Mesenchymal stem cell (in vitro differentiated cells and primary cell): ENCODE data around the gene ERGIC1.

ENCODE experiments used
- DNase-seq: peaks from one replicate; pipeline ENCODE4 v3.0.0-alpha.2; 2013
- H2AFZ ChIP-seq: one replicate; pipeline ENCODE4 v1.6.1; 2013; ENCODE audit warnings: low read depth, mild to moderate bottlenecking, control low read depth, inconsistent platforms, low read length, moderate library complexity
- H2AK5ac ChIP-seq: 2 replicates; pipeline ENCODE4 v1.6.1; 2013; ENCODE audit warnings: low read length, moderate library complexity, mild to moderate bottlenecking, inconsistent platforms; ENCODE audit not compliant: severe bottlenecking
- H2BK120ac ChIP-seq: one replicate; pipeline ENCODE4 v1.6.1; 2013; ENCODE audit warnings: low read depth, mild to moderate bottlenecking, inconsistent platforms, low read length, moderate library complexity
- H2BK12ac ChIP-seq, 2 experiments: one replicate each; pipeline ENCODE4 v1.6.1; 2013; ENCODE audit warnings: inconsistent platforms in 2 of 2, low read length in 2 of 2, mild to moderate bottlenecking in 2 of 2, moderate library complexity in 2 of 2, control low read depth in 1 of 2
- H2BK15ac ChIP-seq: one replicate; pipeline ENCODE4 v1.6.1; 2013; ENCODE audit warnings: mild to moderate bottlenecking, low read depth, inconsistent platforms; ENCODE audit not compliant: poor library complexity, severe bottlenecking
- H2BK5ac ChIP-seq: 2 replicates; pipeline ENCODE4 v1.6.1; 2013; ENCODE audit warnings: low read depth, mild to moderate bottlenecking, low read length, control low read depth, inconsistent platforms; ENCODE audit not compliant: poor library complexity, severe bottlenecking
- H3K14ac ChIP-seq, 2 experiments: one replicate each; pipeline ENCODE4 v1.6.1; 2013; ENCODE audit warnings: inconsistent platforms in 2 of 2, low read length in 2 of 2, control low read depth in 1 of 2, mild to moderate bottlenecking in 1 of 2, moderate library complexity in 1 of 2
- H3K18ac ChIP-seq, 2 experiments: one replicate each; pipeline ENCODE4 v1.6.1; 2013; ENCODE audit warnings: inconsistent platforms in 2 of 2, low read length in 2 of 2, control low read depth in 1 of 2, low read depth in 1 of 2, mild to moderate bottlenecking in 1 of 2
- H3K23ac ChIP-seq, 2 experiments: one replicate each; pipeline ENCODE4 v1.6.1; 2013; ENCODE audit warnings: inconsistent platforms in 2 of 2, low read length in 2 of 2, mild to moderate bottlenecking in 2 of 2, moderate library complexity in 2 of 2, control low read depth in 1 of 2
- H3K27ac ChIP-seq: 2 replicates; pipeline ENCODE4 v1.5.1; 2013; ENCODE audit warnings: mild to moderate bottlenecking, moderate library complexity, low read length, control low read depth, inconsistent platforms; ENCODE audit not compliant: poor library complexity, severe bottlenecking
- H3K27me3 ChIP-seq, 2 experiments: 2 replicates each; pipeline versions ENCODE4 v1.6.1 to v1.7.0; 2013; ENCODE audit warnings: low read length in 2 of 2, mild to moderate bottlenecking in 2 of 2, moderate library complexity in 2 of 2, control low read depth in 1 of 2, inconsistent platforms in 1 of 2; ENCODE audit not compliant: control insufficient read depth in 1 of 2, insufficient read depth in 1 of 2
- H3K36me3 ChIP-seq, 2 experiments: 2 replicates each; pipeline versions ENCODE4 v1.6.1 to v1.7.0; 2013; ENCODE audit warnings: low read length in 2 of 2, control low read depth in 1 of 2, inconsistent platforms in 1 of 2, low read depth in 1 of 2, mild to moderate bottlenecking in 1 of 2; ENCODE audit not compliant: insufficient read depth in 2 of 2, control insufficient read depth in 1 of 2
- H3K4ac ChIP-seq, 2 experiments: one replicate each; pipeline ENCODE4 v1.6.1; 2013; ENCODE audit warnings: inconsistent platforms in 2 of 2, low read length in 2 of 2, mild to moderate bottlenecking in 2 of 2, moderate library complexity in 2 of 2, control low read depth in 1 of 2, low read depth in 1 of 2
- H3K4me1 ChIP-seq: 2 replicates; pipeline ENCODE4 v1.6.1; 2013; ENCODE audit warnings: low read depth, low read length, control low read depth; ENCODE audit not compliant: control insufficient read depth, insufficient read depth
- H3K4me2 ChIP-seq: 2 replicates; pipeline ENCODE4 v1.6.1; 2013; ENCODE audit warnings: low read length, mild to moderate bottlenecking, inconsistent platforms; ENCODE audit not compliant: poor library complexity, severe bottlenecking
- H3K4me3 ChIP-seq, 2 experiments: 2 replicates each; pipeline versions ENCODE4 v1.5.1 to v1.7.0; 2013; ENCODE audit warnings: low read length in 2 of 2, mild to moderate bottlenecking in 2 of 2, control low read depth in 1 of 2, low read depth in 1 of 2; ENCODE audit not compliant: insufficient read depth in 1 of 2
- H3K79me1 ChIP-seq: replicated peaks from 2 replicates; pipeline ENCODE4 v1.6.1; 2013; ENCODE audit warnings: mild to moderate bottlenecking, control low read depth, low read length, inconsistent platforms; ENCODE audit not compliant: poor library complexity, severe bottlenecking
- H3K9ac ChIP-seq: 2 replicates; pipeline ENCODE4 v1.7.0; 2013; ENCODE audit warnings: mild to moderate bottlenecking, low read length, moderate library complexity
- H3K9me3 ChIP-seq: 2 replicates; pipeline ENCODE4 v1.7.0; 2013; ENCODE audit warnings: mild to moderate bottlenecking, low read length; ENCODE audit not compliant: control insufficient read depth
- H4K8ac ChIP-seq: one replicate; pipeline ENCODE4 v1.6.1; 2013; ENCODE audit warnings: inconsistent platforms, mild to moderate bottlenecking, low read length, moderate library complexity
- H4K91ac ChIP-seq: one replicate; pipeline ENCODE4 v1.6.1; 2013; ENCODE audit warnings: mild to moderate bottlenecking, low read length, inconsistent platforms
- WGBS: methylation state at CpG from one replicate; pipeline ENCODE4 v1.1.7; 2013; ENCODE audit warnings: mixed read lengths; 5-methylcytosine and 5-hydroxymethylcytosine counted together

ERGIC1 gene

GRCh38 chr5:172867761-172868435 lies 33.8 kb downstream of the ERGIC1 start:
- Histone ChIP-seq H3K27ac (peak overlapping the region; percentile 97), H3K27me3 (no peaks in the 10 kb centered on the region), H3K4me1 (peaks cover 50% of the 10 kb centered on the region), H3K9ac (peak overlapping the region; percentile 85), H4K91ac (no peak overlapping the region), H3K9me3 (no peaks in the 10 kb centered on the region), H3K14ac (peak overlapping the region in 1 of 2 experiments; percentile 82), H3K4me3 (no peak overlapping the region), H3K23ac (no peak overlapping the region), H2AFZ (no peak overlapping the region), H4K8ac (no peak overlapping the region), H2BK120ac (no peak overlapping the region), H2AK5ac (peak overlapping the region; percentile 33), H2BK5ac (no peak overlapping the region), H2BK12ac (peak overlapping the region in 1 of 2 experiments; percentile 4), H2BK15ac (no peak overlapping the region), H3K79me1 (peaks cover 13% of the 10 kb centered on the region), H3K36me3 (peaks cover 2 to 6% of the 10 kb centered on the region in 2 experiments), H3K4me2 (no peak overlapping the region), H3K18ac (peak overlapping the region; percentile 47 to 79), H3K4ac (no peak overlapping the region)
- DNase-seq, result no peak
- WGBS, result 62% methylated on average over 11 of the region's 11 CpGs

- Histone ChIP-seq H3K18ac (peak overlapping the region; percentile 74 to 82), H3K23ac (no peak overlapping the region), H2AFZ (no peak overlapping the region), H3K9me3 (no peaks in the 10 kb centered on the region), H2BK5ac (peak overlapping the region; percentile 78), H3K27ac (peak overlapping the region; percentile 97), H3K36me3 (peaks cover 3% of the 10 kb centered on the region in 2 experiments), H3K4me3 (peak overlapping the region in 1 of 2 experiments; percentile 49), H4K91ac (peak overlapping the region; percentile 98), H3K9ac (peak overlapping the region; percentile 85), H3K27me3 (no peaks in the 10 kb centered on the region), H2AK5ac (no peak overlapping the region), H3K79me1 (peaks cover 12% of the 10 kb centered on the region), H3K14ac (no peak overlapping the region), H2BK15ac (no peak overlapping the region), H3K4ac (peak overlapping the region in 1 of 2 experiments; percentile 76), H3K4me1 (peaks cover 55% of the 10 kb centered on the region), H3K4me2 (peak overlapping the region; percentile 60), H2BK120ac (peak overlapping the region; percentile 91), H2BK12ac (peak overlapping the region; percentile 57 to 94), H4K8ac (peak overlapping the region; percentile 92)
- 5% methylated on average over 9 of the region's 9 CpGs for WGBS
- DNase-seq, result peak; percentile 84
Observed at GRCh38 chr5:172868436-172868923, 34.4 kb downstream of the ERGIC1 start.

- peak overlapping the region; percentile 60 for H3K4me2 ChIP-seq
- H2AFZ ChIP-seq, result no peak overlapping the region
- peaks cover 0 to 4% of the 10 kb centered on the region in 2 experiments for H3K36me3 ChIP-seq
- H3K9me3 ChIP-seq, result no peaks in the 10 kb centered on the region
- H3K4me3 ChIP-seq, result peak overlapping the region in 1 of 2 experiments; percentile 49
- H3K4me1 ChIP-seq, result peaks cover 58% of the 10 kb centered on the region
- H3K18ac ChIP-seq, result peak overlapping the region; percentile 74 to 82
- H3K9ac ChIP-seq, result peak overlapping the region; percentile 85
- H3K4ac ChIP-seq, result peak overlapping the region; percentile 45 to 76
- H3K79me1 ChIP-seq, result peaks cover 12% of the 10 kb centered on the region
- H2BK15ac ChIP-seq, result no peak overlapping the region
- peak overlapping the region; percentile 98 for H4K91ac ChIP-seq
- H3K14ac ChIP-seq, result peak overlapping the region in 1 of 2 experiments; percentile 50
- peak; percentile 95 for DNase-seq
- 8% methylated on average over 10 of the region's 10 CpGs for WGBS
- H3K23ac ChIP-seq, result peak overlapping the region in 1 of 2 experiments; percentile 54
- H2BK5ac ChIP-seq, result peak overlapping the region; percentile 78
- peak overlapping the region; percentile 64 for H2AK5ac ChIP-seq
- peak overlapping the region; percentile 92 for H4K8ac ChIP-seq
- H2BK120ac ChIP-seq, result peak overlapping the region; percentile 91
- no peaks in the 10 kb centered on the region for H3K27me3 ChIP-seq
- peak overlapping the region; percentile 82 to 94 for H2BK12ac ChIP-seq
- peak overlapping the region; percentile 97 for H3K27ac ChIP-seq
Observed at GRCh38 chr5:172868924-172869591, 35.0 kb downstream of the ERGIC1 start.

- peaks cover 0 to 4% of the 10 kb centered on the region in 2 experiments for H3K36me3 ChIP-seq
- H3K9ac ChIP-seq, result peak overlapping the region; percentile 85
- H3K14ac ChIP-seq, result peak overlapping the region in 1 of 2 experiments; percentile 82
- WGBS, result 100% methylated on average over 1 of the region's 1 CpG
- peak overlapping the region in 1 of 2 experiments; percentile 13 for H3K4ac ChIP-seq
- peak overlapping the region; percentile 97 for H3K27ac ChIP-seq
- H3K4me2 ChIP-seq, result no peak overlapping the region
- H2BK120ac ChIP-seq, result peak overlapping the region; percentile 71
- H3K4me3 ChIP-seq, result peak overlapping the region in 1 of 2 experiments; percentile 34
- H2BK12ac ChIP-seq, result peak overlapping the region; percentile 8 to 18
- H3K18ac ChIP-seq, result peak overlapping the region in 1 of 2 experiments; percentile 67
- H2AFZ ChIP-seq, result no peak overlapping the region
- H3K9me3 ChIP-seq, result no peaks in the 10 kb centered on the region
- peak overlapping the region; percentile 67 for H2AK5ac ChIP-seq
- no peak overlapping the region for H2BK5ac ChIP-seq
- no peak overlapping the region for H3K23ac ChIP-seq
- no peaks in the 10 kb centered on the region for H3K27me3 ChIP-seq
- no peak overlapping the region for H4K91ac ChIP-seq
- peaks cover 61% of the 10 kb centered on the region for H3K4me1 ChIP-seq
- no peak overlapping the region for H2BK15ac ChIP-seq
- DNase-seq, result no peak
- H4K8ac ChIP-seq, result peak overlapping the region; percentile 19
- H3K79me1 ChIP-seq, result peaks cover 11% of the 10 kb centered on the region
Observed at GRCh38 chr5:172869691-172870090, 35.6 kb downstream of the ERGIC1 start.
